Inferior parietal cortex (tissue), 1 donor: ENCODE data around the gene EPSTI1.
"Not testable (repeated sequence)": the region's sequence is repeated elsewhere in the genome, so short reads cannot be mapped to it uniquely, and the experiment has no call there.

Source experiments
- DNase-seq: peaks from one replicate; pipeline ENCODE4 v3.0.0-alpha.2; 2016; ENCODE audit errors: extremely low spot score

Gene EPSTI1

GRCh38 chr13:42991898-42992763, at the start of gene EPSTI1:
TSS of gene EPSTI1 (minus strand) at chr13:42992241. CDS start at chr13:42992165, 76 bp downstream.
- DNase-seq = no peak

GRCh38 chr13:43041369-43041921, 49.4 kb upstream of the EPSTI1 start:
- DNase-seq = no peak

- DNase-seq = not testable (repeated sequence)
Observed at GRCh38 chr13:43040581-43041368, 48.7 kb upstream of the EPSTI1 start.

GRCh38 chr13:43039966-43040365, 47.9 kb upstream of the EPSTI1 start:
- no peak for DNase-seq

GRCh38 chr13:43036351-43037250, 44.6 kb upstream of the EPSTI1 start:
- no peak for DNase-seq

- no peak for DNase-seq
Observed at GRCh38 chr13:43033038-43033437, 41.0 kb upstream of the EPSTI1 start.

GRCh38 chr13:43031881-43032280, 39.8 kb upstream of the EPSTI1 start:
- no peak for DNase-seq

- no peak for DNase-seq
Observed at GRCh38 chr13:43030548-43030947, 38.5 kb upstream of the EPSTI1 start.

- no peak for DNase-seq
Observed at GRCh38 chr13:43026262-43026661, 34.2 kb upstream of the EPSTI1 start.

GRCh38 chr13:43023289-43023963, 31.4 kb upstream of the EPSTI1 start, which contains the start of gene DNAJC15:
TSS of gene DNAJC15 (plus strand) at chr13:43023586. CDS start at chr13:43023627, 41 bp downstream.
- peak; percentile 78 for DNase-seq

- DNase-seq = no peak
Observed at GRCh38 chr13:43022934-43023288, 30.9 kb upstream of the EPSTI1 start.

- DNase-seq = no peak
Observed at GRCh38 chr13:43021926-43022670, 30.1 kb upstream of the EPSTI1 start.

- DNase-seq = no peak
Observed at GRCh38 chr13:43020794-43021193, 28.8 kb upstream of the EPSTI1 start.

- DNase-seq = no peak
Observed at GRCh38 chr13:43019811-43020210, 27.8 kb upstream of the EPSTI1 start.

GRCh38 chr13:43016226-43016625, 24.2 kb upstream of the EPSTI1 start:
- no peak for DNase-seq

GRCh38 chr13:43014162-43014561, 22.1 kb upstream of the EPSTI1 start:
- no peak for DNase-seq

GRCh38 chr13:43009506-43009905, 17.5 kb upstream of the EPSTI1 start:
- no peak for DNase-seq

- no peak for DNase-seq
Observed at GRCh38 chr13:43008596-43008995, 16.6 kb upstream of the EPSTI1 start.

- DNase-seq = no peak
Observed at GRCh38 chr13:43006893-43007631, 15.0 kb upstream of the EPSTI1 start.
